H9 (cell line): ENCODE data around the gene IL3. TPM values are rescaled to one million over a fixed set of nuclear protein-coding genes. Genes with fewer than 3 reads are reported as not detected.

Experiments used
- DNase-seq: peaks from one replicate; pipeline ENCODE4 v3.0.0-alpha.2; 2017
- H2AFZ ChIP-seq: one replicate; pipeline ENCODE4 v1.6.1; 2013; ENCODE audit warnings: mild to moderate bottlenecking, low read length, control low read depth, moderate library complexity
- H2AK5ac ChIP-seq: 2 replicates; pipeline ENCODE4 v1.6.1; 2013; ENCODE audit warnings: low read length, control low read depth, mixed read lengths; ENCODE audit not compliant: insufficient read length
- H2BK120ac ChIP-seq: one replicate; pipeline ENCODE4 v1.6.1; 2013; ENCODE audit warnings: low read depth, mild to moderate bottlenecking, low read length, control low read depth, inconsistent platforms; ENCODE audit not compliant: poor library complexity, severe bottlenecking
- H2BK12ac ChIP-seq: 2 replicates; pipeline ENCODE4 v1.6.1; 2013; ENCODE audit warnings: low read length, control low read depth, mixed read lengths, low read depth; ENCODE audit not compliant: insufficient read length
- H2BK15ac ChIP-seq: 2 replicates; pipeline ENCODE4 v1.6.1; 2013; ENCODE audit warnings: low read depth, low read length, control low read depth
- H2BK20ac ChIP-seq: one replicate; pipeline ENCODE4 v1.6.1; 2013; ENCODE audit warnings: low read depth, mild to moderate bottlenecking, low read length, control low read depth, inconsistent platforms; ENCODE audit not compliant: poor library complexity, severe bottlenecking
- H2BK5ac ChIP-seq: 2 replicates; pipeline ENCODE4 v1.6.1; 2013; ENCODE audit warnings: low read length, control low read depth, mixed read lengths; ENCODE audit not compliant: insufficient read length
- H3K14ac ChIP-seq: 2 replicates; pipeline ENCODE4 v1.6.1; 2013; ENCODE audit warnings: low read length, control low read depth; ENCODE audit not compliant: insufficient read depth
- H3K18ac ChIP-seq: 2 replicates; pipeline ENCODE4 v1.6.1; 2013; ENCODE audit warnings: low read depth, mild to moderate bottlenecking, mixed read lengths, low read length, control low read depth; ENCODE audit not compliant: insufficient read length
- H3K23ac ChIP-seq: 2 replicates; pipeline ENCODE4 v1.6.1; 2013; ENCODE audit warnings: low read length, control low read depth, mixed read lengths, low read depth; ENCODE audit not compliant: insufficient read length
- H3K23me2 ChIP-seq: 2 replicates; pipeline ENCODE4 v1.6.1; 2013; ENCODE audit warnings: low read depth, mild to moderate bottlenecking, mixed read lengths, low read length, control low read depth; ENCODE audit not compliant: insufficient read length, poor library complexity, severe bottlenecking
- H3K27ac ChIP-seq: 2 replicates; pipeline ENCODE4 v1.5.1; 2013; ENCODE audit warnings: low read length, control low read depth, mixed read lengths, low read depth; ENCODE audit not compliant: insufficient read length
- H3K27me3 ChIP-seq: 2 replicates; pipeline ENCODE4 v1.6.1; 2013; ENCODE audit warnings: low read length, control low read depth, inconsistent platforms; ENCODE audit not compliant: insufficient read depth
- H3K4ac ChIP-seq: 2 replicates; pipeline ENCODE4 v1.6.1; 2013; ENCODE audit warnings: low read depth, mild to moderate bottlenecking, control low read depth, inconsistent platforms, low read length, moderate library complexity
- H3K4me1 ChIP-seq: 2 replicates; pipeline ENCODE4 v1.6.1; 2013; ENCODE audit warnings: low read length, control low read depth, inconsistent platforms; ENCODE audit not compliant: insufficient read depth
- H3K4me2 ChIP-seq: 2 replicates; pipeline ENCODE4 v1.6.1; 2013; ENCODE audit warnings: low read length, control low read depth, mixed read lengths; ENCODE audit not compliant: insufficient read length, insufficient read depth
- H3K56ac ChIP-seq: 2 replicates; pipeline ENCODE4 v1.6.1; 2013; ENCODE audit warnings: low read depth, mild to moderate bottlenecking, mixed read lengths, low read length, control low read depth; ENCODE audit not compliant: insufficient read length
- H3K79me1 ChIP-seq: 2 replicates; pipeline ENCODE4 v1.6.1; 2013; ENCODE audit warnings: low read depth, mild to moderate bottlenecking, moderate library complexity, low read length, control low read depth, inconsistent platforms; ENCODE audit not compliant: insufficient read depth, poor library complexity, severe bottlenecking
- H3K79me2 ChIP-seq: 2 replicates; pipeline ENCODE4 v1.6.1; 2013; ENCODE audit warnings: low read length, control low read depth, inconsistent platforms; ENCODE audit not compliant: insufficient read depth
- H3K9ac ChIP-seq: 2 replicates; pipeline ENCODE4 v1.6.1; 2013; ENCODE audit warnings: low read length, control low read depth, mixed read lengths; ENCODE audit not compliant: insufficient read length; ENCODE audit errors: extremely low read depth
- H3K9me3 ChIP-seq: one replicate; pipeline ENCODE4 v1.6.1; 2013; ENCODE audit warnings: low read depth, low read length, inconsistent platforms; ENCODE audit not compliant: control insufficient read depth
- H3T11ph ChIP-seq: one replicate; pipeline ENCODE4 v1.6.1; 2013; ENCODE audit warnings: mild to moderate bottlenecking, low read length, control low read depth, inconsistent platforms
- H4K20me1 ChIP-seq: one replicate; pipeline ENCODE4 v1.6.1; 2013; ENCODE audit not compliant: control insufficient read depth, insufficient read length, insufficient read depth
- H4K5ac ChIP-seq: 2 replicates; pipeline ENCODE4 v1.6.1; 2013; ENCODE audit warnings: low read depth, mild to moderate bottlenecking, mixed read lengths, low read length, control low read depth; ENCODE audit not compliant: insufficient read length
- H4K8ac ChIP-seq: replicated peaks from 2 replicates; pipeline ENCODE4 v1.6.1; 2013; ENCODE audit warnings: low read length, control low read depth, mixed read lengths, low read depth; ENCODE audit not compliant: insufficient read length
- H4K91ac ChIP-seq: 2 replicates; pipeline ENCODE4 v1.6.1; 2013; ENCODE audit warnings: low read depth, mild to moderate bottlenecking, moderate library complexity, mixed read lengths, low read length, control low read depth; ENCODE audit not compliant: insufficient read length
- H3K27ac Mint-ChIP-seq, 3 experiments: 2 replicates in 2 of 3; 3 replicates in 1 of 3; pipeline ENCODE4 v1.8.0; 2020 to 2021; ENCODE audit warnings: mixed read lengths in 3 of 3, mild to moderate bottlenecking in 1 of 3, moderate library complexity in 1 of 3
- H3K27me3 Mint-ChIP-seq: 2 replicates; pipeline ENCODE4 v1.8.0; 2021; ENCODE audit warnings: low read depth, mild to moderate bottlenecking, moderate library complexity, mixed read lengths
- H3K36me3 Mint-ChIP-seq, 3 experiments: 2 replicates in 2 of 3; 3 replicates in 1 of 3; pipeline ENCODE4 v1.8.0; 2020 to 2021; ENCODE audit warnings: low read depth in 3 of 3, mixed read lengths in 3 of 3; ENCODE audit not compliant: insufficient read depth in 1 of 3
- H3K4me1 Mint-ChIP-seq, 2 experiments: 2 replicates each; pipeline ENCODE4 v1.8.0; 2020; ENCODE audit warnings: mixed read lengths in 2 of 2
- H3K4me3 Mint-ChIP-seq, 2 experiments: 2 replicates in 1 of 2; 3 replicates in 1 of 2; pipeline ENCODE4 v1.8.0; 2020 to 2021; ENCODE audit warnings: mild to moderate bottlenecking in 2 of 2, mixed read lengths in 2 of 2, moderate library complexity in 1 of 2
- H3K9me3 Mint-ChIP-seq, 2 experiments: 2 replicates in 1 of 2; 3 replicates in 1 of 2; pipeline ENCODE4 v1.8.0; 2020; ENCODE audit warnings: mild to moderate bottlenecking in 2 of 2, mixed read lengths in 2 of 2, moderate library complexity in 1 of 2
- CTCF ChIP-seq: fragments of 200-600 bp; sonication (generic); conservative IDR thresholded peaks from 3 replicates; pipeline ENCODE4 v1.8.0; 2021; ENCODE audit warnings: antibody characterized with exemption, mild to moderate bottlenecking
- WGBS: extraction: QIAGEN DNeasy Blood & Tissue Kit; methylation state at CpG from one replicate; pipeline ENCODE4 v1.1.7; 2013; ENCODE audit warnings: missing lambda C conversion rate, low lambda C conversion rate, mixed read lengths; ENCODE audit not compliant: insufficient read length; ENCODE audit errors: extremely low coverage; 5-methylcytosine and 5-hydroxymethylcytosine counted together
- total RNA-seq: library from RNA; stranded (reverse); gene quantifications from 2 replicates; pipeline ENCODE4 v1.2.1, GENCODE V29; 2021

Gene IL3
- total RNA-seq, 1 experiment from 2014 or later, result not detected

- H2AK5ac ChIP-seq, result no peak overlapping the region
- H3K27ac ChIP-seq, result no peak overlapping the region
- no peak overlapping the region for H2BK12ac ChIP-seq
- no peaks in the 10 kb centered on the region for H3K23me2 ChIP-seq
- WGBS, result no CpG with 5 or more reads among the region's 3 CpGs
- H3K56ac ChIP-seq, result no peak overlapping the region
- peaks cover 0 to 5% of the 10 kb centered on the region in 2 experiments; a peak in 2 of 4 replicates for H3K4me1 Mint-ChIP-seq
- no peak overlapping the region for H3K27ac Mint-ChIP-seq
- no peak overlapping the region for H2BK15ac ChIP-seq
- H3K79me2 ChIP-seq, result no peaks in the 10 kb centered on the region
- no peak overlapping the region for H4K91ac ChIP-seq
- H3K27me3 ChIP-seq, result no peaks in the 10 kb centered on the region
- no peak overlapping the region for H3K23ac ChIP-seq
- no peak overlapping the region for H2AFZ ChIP-seq
- no peak overlapping the region for H3K9ac ChIP-seq
- H2BK120ac ChIP-seq, result no peak overlapping the region
- H3K4ac ChIP-seq, result no peak overlapping the region
- no peak overlapping the region for H3K18ac ChIP-seq
- H3K4me2 ChIP-seq, result no peak overlapping the region
- DNase-seq, result no peak
- no peak overlapping the region for H4K8ac ChIP-seq
- no peaks in the 10 kb centered on the region for H3K9me3 ChIP-seq
- H4K5ac ChIP-seq, result no peak overlapping the region
- no peak for TF ChIP-seq CTCF
- no peak overlapping the region for H3T11ph ChIP-seq
- H4K20me1 ChIP-seq, result no peaks in the 10 kb centered on the region
- no peak overlapping the region for H3K4me3 Mint-ChIP-seq
- H2BK5ac ChIP-seq, result no peak overlapping the region
- no peak overlapping the region for H3K14ac ChIP-seq
- no peak overlapping the region for H2BK20ac ChIP-seq
- no peaks in the 10 kb centered on the region for H3K36me3 Mint-ChIP-seq
- H3K27me3 Mint-ChIP-seq, result no peaks in the 10 kb centered on the region
- H3K79me1 ChIP-seq, result no peaks in the 10 kb centered on the region
- no peaks in the 10 kb centered on the region; the same call in 1 of the 2 replicates for H3K4me1 ChIP-seq
- H3K9me3 Mint-ChIP-seq, result peaks cover 0 to 2% of the 10 kb centered on the region in 2 experiments; a peak in 1 of 5 replicates
These were observed 51.7 kb downstream of the IL3 start for GRCh38 chr5:132112111-132112510.

Other genes with a start within 250 kb of the IL3 start
- not detected in 2 replicates for gene MEIKIN, start 115.0 kb upstream of the IL3 start, total RNA-seq
- 1.3 and 1.6 TPM in 2 replicates for gene ACSL6, start 49.0 kb upstream of the IL3 start, total RNA-seq
- not detected in 2 replicates for gene CSF2, start 13.1 kb downstream of the IL3 start, total RNA-seq
- gene P4HA2, start 167.2 kb downstream of the IL3 start, total RNA-seq, result 15.1 and 15.3 TPM in 2 replicates
- gene PDLIM4, start 197.0 kb downstream of the IL3 start, total RNA-seq, result 7.6 and 12.2 TPM in 2 replicates
- 0.70 and 0.72 TPM in 2 replicates for gene SLC22A4, start 233.7 kb downstream of the IL3 start, total RNA-seq